Activated CD8-positive, alpha-beta T cell treated with anti-CD3 and anti-CD28 coated beads for 36 hours (primary cell): ENCODE measurements around the gene MPG. TPM values are rescaled to one million over a fixed set of nuclear protein-coding genes. Genes with fewer than 3 reads are reported as not detected.

Source experiments
- ATAC-seq: fragments of 200-7000 bp; cut with Tn5 transposase; one replicate; pipeline ENCODE4 v1.10.0; 2021; ENCODE audit warnings: mild to moderate bottlenecking, moderate library complexity
- CTCF ChIA-PET: fragments of 350-600 bp; sonication (Branson Sonifier 250); formaldehyde crosslinking; loops from one replicate; lab custom pipeline; 2021; ENCODE audit warnings: antibody characterized with exemption; lab: Charles Lee
- POLR2A ChIA-PET: fragments of 350-600 bp; sonication (Branson Sonifier 250); formaldehyde crosslinking; loops from one replicate; lab custom pipeline; 2021; ENCODE audit warnings: antibody characterized with exemption; lab: Charles Lee
- DNase-seq: peaks from one replicate; pipeline ENCODE4 v3.0.0-alpha.2; 2020
- H3K27ac Mint-ChIP-seq: one replicate; pipeline ENCODE4 v1.8.0; 2021; ENCODE audit warnings: mild to moderate bottlenecking, mixed read lengths
- H3K27me3 Mint-ChIP-seq: one replicate; pipeline ENCODE4 v1.8.0; 2021; ENCODE audit warnings: mixed read lengths
- H3K36me3 Mint-ChIP-seq: one replicate; pipeline ENCODE4 v1.8.0; 2021; ENCODE audit warnings: low read depth, mixed read lengths
- H3K4me1 Mint-ChIP-seq: one replicate; pipeline ENCODE4 v1.8.0; 2021; ENCODE audit warnings: low read depth, mixed read lengths
- H3K4me3 Mint-ChIP-seq: one replicate; pipeline ENCODE4 v1.8.0; 2021; ENCODE audit warnings: mild to moderate bottlenecking, moderate library complexity, mixed read lengths
- H3K9me3 Mint-ChIP-seq: one replicate; pipeline ENCODE4 v1.8.0; 2021; ENCODE audit warnings: mixed read lengths
- intact Hi-C: fragments of 100-400 bp; cut with micrococcal nuclease; formaldehyde crosslinking; loops from one replicate; pipeline ENCODE4 v1.10.0; 2022
- total RNA-seq, 2 experiments: library from RNA; stranded (reverse); gene quantifications; one replicate each; pipeline ENCODE4 v1.2.3, GENCODE V29; 2021
- TF ChIP-seq, protein P1 (sequence below): fragments of 200-600 bp; IDR thresholded peaks from one replicate; pipeline ENCODE4 v1.8.0; 2022; ENCODE audit warnings: antibody characterized with exemption, mild to moderate bottlenecking

Gene MPG
- total RNA-seq, 2 experiments from 2014 or later, result 51.7 to 54.2 TPM

DNA sequence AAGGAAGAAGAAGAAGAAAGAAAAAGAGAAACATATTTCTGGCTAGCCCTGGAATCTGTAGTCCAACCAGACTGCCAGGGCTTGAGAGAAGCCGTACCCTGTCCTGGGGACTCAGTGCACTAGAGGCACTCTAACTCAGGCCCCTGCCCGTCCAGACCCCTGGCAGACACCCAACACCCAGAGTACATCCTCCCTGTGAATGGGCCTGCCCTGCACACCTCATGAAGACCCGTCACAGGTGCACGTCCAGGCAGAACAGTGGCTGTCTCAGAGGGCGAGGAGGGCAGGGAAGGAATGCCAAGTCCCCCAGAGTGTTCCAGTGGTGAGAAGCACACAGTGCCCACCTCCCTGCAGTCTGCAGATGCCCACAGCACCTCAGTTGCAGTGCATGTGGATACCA lies 23.0 kb downstream of the MPG start:
- ChIA-PET POLR2A (no interaction called here), CTCF (no interaction called here)
- DNase-seq, result no peak
- H3K9me3 Mint-ChIP-seq, result no peaks in the 10 kb centered on the region
- no peak overlapping the region for H3K4me3 Mint-ChIP-seq
- intact Hi-C loops, result no loop called here
- ATAC-seq, result no peak
- TF ChIP-seq, protein P1, sequence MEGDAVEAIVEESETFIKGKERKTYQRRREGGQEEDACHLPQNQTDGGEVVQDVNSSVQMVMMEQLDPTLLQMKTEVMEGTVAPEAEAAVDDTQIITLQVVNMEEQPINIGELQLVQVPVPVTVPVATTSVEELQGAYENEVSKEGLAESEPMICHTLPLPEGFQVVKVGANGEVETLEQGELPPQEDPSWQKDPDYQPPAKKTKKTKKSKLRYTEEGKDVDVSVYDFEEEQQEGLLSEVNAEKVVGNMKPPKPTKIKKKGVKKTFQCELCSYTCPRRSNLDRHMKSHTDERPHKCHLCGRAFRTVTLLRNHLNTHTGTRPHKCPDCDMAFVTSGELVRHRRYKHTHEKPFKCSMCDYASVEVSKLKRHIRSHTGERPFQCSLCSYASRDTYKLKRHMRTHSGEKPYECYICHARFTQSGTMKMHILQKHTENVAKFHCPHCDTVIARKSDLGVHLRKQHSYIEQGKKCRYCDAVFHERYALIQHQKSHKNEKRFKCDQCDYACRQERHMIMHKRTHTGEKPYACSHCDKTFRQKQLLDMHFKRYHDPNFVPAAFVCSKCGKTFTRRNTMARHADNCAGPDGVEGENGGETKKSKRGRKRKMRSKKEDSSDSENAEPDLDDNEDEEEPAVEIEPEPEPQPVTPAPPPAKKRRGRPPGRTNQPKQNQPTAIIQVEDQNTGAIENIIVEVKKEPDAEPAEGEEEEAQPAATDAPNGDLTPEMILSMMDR, result no peak
- peaks cover 6% of the 10 kb centered on the region for H3K4me1 Mint-ChIP-seq
- peaks cover 10% of the 10 kb centered on the region for H3K36me3 Mint-ChIP-seq
- H3K27ac Mint-ChIP-seq, result no peak overlapping the region
- no peaks in the 10 kb centered on the region for H3K27me3 Mint-ChIP-seq

DNA sequence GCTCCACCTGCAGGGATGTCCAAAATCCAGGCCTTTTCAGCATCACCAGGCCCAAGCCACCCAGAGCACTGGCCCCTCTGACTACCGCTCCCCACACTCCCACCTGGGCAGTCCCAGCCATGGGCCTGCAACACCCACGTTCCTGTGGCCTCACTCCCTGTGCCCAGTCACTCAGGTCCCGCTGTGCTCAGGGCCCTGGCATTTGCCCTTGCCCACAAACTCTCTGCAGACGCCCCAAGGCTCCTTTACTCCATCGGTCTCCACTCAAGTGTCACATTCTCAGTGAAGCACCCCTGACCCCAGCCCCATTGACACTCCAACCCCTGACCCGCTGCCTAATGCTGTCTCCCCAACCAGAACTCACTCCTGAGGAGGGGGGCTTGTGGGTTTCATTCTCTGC lies 23.6 kb downstream of the MPG start:
- H3K9me3 Mint-ChIP-seq, result no peaks in the 10 kb centered on the region
- TF ChIP-seq, protein P1, result no peak
- no peak for ATAC-seq
- ChIA-PET POLR2A (interaction anchor here (1.5 kb wide), 1 partner anchor 33 kb away, joined by 4 read pairs; no protein-coding TSS in a partner anchor), CTCF (no interaction called here)
- peaks cover 6% of the 10 kb centered on the region for H3K4me1 Mint-ChIP-seq
- H3K4me3 Mint-ChIP-seq, result no peak overlapping the region
- no peaks in the 10 kb centered on the region for H3K27me3 Mint-ChIP-seq
- intact Hi-C loops, result no loop called here
- no peak for DNase-seq
- peaks cover 10% of the 10 kb centered on the region for H3K36me3 Mint-ChIP-seq
- no peak overlapping the region for H3K27ac Mint-ChIP-seq

DNA sequence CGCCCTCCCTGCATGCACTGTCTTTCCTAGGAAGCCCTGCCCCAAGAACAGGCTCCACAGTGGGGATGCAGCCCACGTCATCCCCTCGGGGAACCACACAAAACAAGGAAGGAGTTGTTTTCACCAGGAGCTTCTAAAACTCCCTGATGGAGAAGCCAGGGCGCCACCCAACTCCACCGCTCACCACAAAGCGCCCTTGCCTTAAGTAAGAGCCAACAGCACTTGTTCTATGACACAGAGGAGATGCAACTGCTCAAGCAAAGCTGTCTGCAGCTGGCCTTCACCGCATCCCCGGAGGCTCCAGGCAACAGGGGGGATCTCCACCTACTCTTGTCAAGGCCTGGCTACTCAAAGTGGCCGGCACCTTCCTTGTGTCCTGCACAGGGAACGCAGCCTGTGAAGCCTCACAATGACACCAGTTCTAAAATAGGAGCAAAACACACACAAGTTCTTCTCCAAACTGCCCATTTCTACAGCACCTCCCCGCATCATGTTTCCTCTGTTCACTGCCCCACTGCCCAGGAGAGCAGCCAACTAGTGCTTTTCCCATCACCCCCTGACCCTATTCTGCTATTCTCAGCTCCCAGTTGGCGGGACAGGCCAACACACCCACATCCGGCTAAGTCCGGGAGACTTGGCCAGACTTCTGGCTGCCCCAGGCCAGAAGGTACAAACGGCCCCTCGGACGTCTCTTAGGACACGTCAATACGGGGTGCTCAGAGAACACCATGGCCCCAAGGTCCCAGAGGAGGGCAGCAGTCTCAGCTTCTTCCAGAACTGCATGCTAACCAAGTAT lies 24.2 kb downstream of the MPG start:
- H3K27me3 Mint-ChIP-seq, result no peaks in the 10 kb centered on the region
- DNase-seq, result no peak
- H3K36me3 Mint-ChIP-seq, result peaks cover 10% of the 10 kb centered on the region
- H3K4me3 Mint-ChIP-seq, result no peak overlapping the region
- ChIA-PET POLR2A (interaction anchor here (1.5 kb wide), 1 partner anchor 33 kb away, joined by 4 read pairs; no protein-coding TSS in a partner anchor), CTCF (no interaction called here)
- no peaks in the 10 kb centered on the region for H3K9me3 Mint-ChIP-seq
- H3K27ac Mint-ChIP-seq, result no peak overlapping the region
- peaks cover 6% of the 10 kb centered on the region for H3K4me1 Mint-ChIP-seq
- no peak for ATAC-seq
- TF ChIP-seq, protein P1, result no peak
- intact Hi-C loops, result no loop called here

DNA sequence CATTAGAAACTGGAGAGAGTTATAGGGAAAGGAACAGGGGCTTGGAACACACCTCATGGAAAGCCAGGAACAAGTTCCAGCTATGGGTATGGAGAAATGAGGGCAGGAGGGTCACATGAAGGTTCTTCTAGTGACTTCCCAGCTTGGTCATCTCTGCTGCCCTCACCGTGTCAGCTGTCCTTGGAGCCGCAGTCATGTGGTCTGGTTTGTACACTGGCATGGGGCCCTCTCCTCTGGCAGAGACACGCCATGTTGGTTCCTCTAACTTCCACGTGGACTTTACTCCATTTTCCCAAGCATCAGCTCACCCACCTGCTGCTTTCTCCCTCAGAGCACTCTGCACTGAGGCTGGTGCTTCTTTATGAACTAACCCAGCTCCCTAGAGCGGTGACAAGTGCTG lies 26.3 kb downstream of the MPG start:
- POLR2A ChIA-PET, result interaction anchor here (0.8 kb wide), 1 partner anchor 117 kb away, joined by 3 read pairs; no protein-coding TSS in a partner anchor
- Mint-ChIP-seq H3K27ac (no peak overlapping the region), H3K9me3 (no peaks in the 10 kb centered on the region), H3K4me3 (no peak overlapping the region), H3K27me3 (no peaks in the 10 kb centered on the region), H3K36me3 (peaks cover 5% of the 10 kb centered on the region), H3K4me1 (peaks cover 3% of the 10 kb centered on the region)
- intact Hi-C loops, result no loop called here
- ATAC-seq (no peak), DNase-seq (no peak)
- CTCF ChIA-PET, result interaction anchor here (0.8 to 5.8 kb wide), 7 partner anchors 8 to 258 kb away, joined by 3 to 73 read pairs (median 5); partner anchors contain the start of gene FAM234A
- TF ChIP-seq, protein P1, result no peak

DNA sequence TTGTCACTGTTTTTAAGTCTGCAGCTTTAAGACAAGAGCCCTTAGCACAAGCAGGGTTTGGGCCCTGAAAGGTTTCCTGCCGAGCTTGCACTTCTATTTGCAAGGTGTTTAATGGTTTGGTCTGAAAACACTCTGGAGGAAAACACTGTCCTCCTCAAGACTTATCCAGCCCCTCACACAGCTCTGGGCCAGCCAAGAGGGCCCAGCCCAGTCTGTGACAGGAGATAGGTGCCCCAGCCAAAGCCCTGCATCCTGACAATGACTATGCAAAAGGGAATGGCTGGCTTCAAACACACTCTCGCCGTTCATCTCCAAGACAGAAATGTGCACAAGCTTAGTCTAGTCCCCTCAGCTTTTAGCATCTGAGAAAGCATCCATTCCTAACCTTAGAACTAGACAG lies 26.9 kb downstream of the MPG start:
- CTCF ChIA-PET, result interaction anchor here (0.8 to 5.8 kb wide), 6 partner anchors 8 to 257 kb away, joined by 3 to 73 read pairs (median 9); partner anchors contain the start of gene FAM234A

More for the DNA sequence above, 26.9 kb downstream of the MPG start:
- TF ChIP-seq, protein P1, result no peak
- Mint-ChIP-seq H3K36me3 (peaks cover 9% of the 10 kb centered on the region), H3K4me3 (no peak overlapping the region), H3K4me1 (peaks cover 3% of the 10 kb centered on the region), H3K27me3 (no peaks in the 10 kb centered on the region), H3K27ac (no peak overlapping the region), H3K9me3 (no peaks in the 10 kb centered on the region)
- intact Hi-C loops, result loop anchor here (5.0 kb wide), 1 partner anchor 77 kb away; the partner anchor contains the start of gene HBQ1
- no peak for ATAC-seq
- POLR2A ChIA-PET, result interaction anchor here (0.8 kb wide), 1 partner anchor 117 kb away, joined by 3 read pairs; no protein-coding TSS in a partner anchor
- no peak for DNase-seq
